ENCODE results near the gene NSF.

The NSF gene

DNA sequence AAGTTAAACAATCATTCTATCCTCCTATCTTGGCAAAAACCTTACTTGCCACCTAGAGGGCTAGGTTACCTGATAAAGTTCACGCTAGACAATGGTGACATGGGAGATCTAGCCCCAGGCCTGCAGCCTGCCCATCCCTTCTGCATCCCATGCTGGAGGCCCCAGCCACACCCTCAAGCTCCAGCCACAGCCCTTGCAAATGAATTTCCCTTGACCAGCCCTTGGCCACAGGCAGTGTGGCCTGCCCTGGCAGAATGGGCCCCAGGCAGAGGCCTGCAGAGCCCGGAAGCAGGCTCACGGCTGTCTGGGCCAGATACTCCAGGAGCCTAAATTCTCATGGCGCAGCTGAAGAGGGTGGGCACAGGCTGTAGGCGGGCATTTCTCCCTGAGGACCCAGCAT, 213.1 kb downstream of the NSF start:
- no peak for DNase-seq (ENCODE audit: low read depth)

DNA sequence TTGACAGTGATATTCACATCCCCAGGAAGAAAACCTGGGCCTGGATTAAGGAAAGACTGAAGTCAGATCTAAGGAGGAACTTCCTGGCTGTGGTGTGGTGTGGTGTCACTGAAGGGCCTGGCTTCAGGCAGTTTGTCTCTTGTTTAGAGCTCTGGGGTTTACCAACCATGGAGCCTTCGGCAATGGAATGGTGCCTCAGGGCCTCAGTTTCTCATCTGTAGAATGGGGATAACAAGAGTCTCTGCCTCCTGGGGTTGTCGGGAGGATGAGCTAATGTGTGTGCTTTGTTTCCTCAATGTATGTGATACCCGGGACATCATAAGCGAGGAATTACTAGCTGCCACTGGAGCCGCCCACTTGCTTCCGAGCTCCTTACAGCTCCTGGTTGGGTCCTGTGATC, 215.3 kb downstream of the NSF start:
- DNase-seq (ENCODE audit: low read depth) = no peak

Data from GM04504 (cell line).